NCI-H510A treated with DMSO at 0.1 percent for 48 hours (cell line): ENCODE results near the gene CBY2.
"Not testable (repeated sequence)": the region's sequence is repeated elsewhere in the genome, so short reads cannot be mapped to it uniquely, and the experiment has no call there.

Source experiments
- DNase-seq: peaks from one replicate; lab custom pipeline; 2025; lab: John Stamatoyannopoulos, UW

CBY2 gene

DNA sequence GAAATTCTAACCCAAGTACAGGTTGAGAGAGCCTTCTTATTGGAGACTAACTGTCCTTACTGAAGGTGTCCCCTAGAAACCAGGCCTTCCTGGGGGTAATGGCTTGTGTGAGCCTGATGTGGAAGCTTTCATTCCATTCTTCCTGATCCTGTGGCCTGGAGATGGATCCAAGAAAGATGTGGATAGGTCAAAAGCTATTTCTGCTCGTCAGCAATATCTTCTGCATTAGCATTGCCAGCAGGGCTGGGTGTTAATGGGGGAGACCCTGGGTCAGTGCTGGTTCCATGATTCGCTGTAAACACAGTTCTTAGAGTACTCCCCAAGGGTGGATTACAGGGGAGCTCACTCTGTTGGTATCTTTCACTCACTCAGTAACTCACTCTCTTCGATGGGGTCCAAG, 42.9 kb downstream of the CBY2 start:
- DNase-seq, result no peak

DNA sequence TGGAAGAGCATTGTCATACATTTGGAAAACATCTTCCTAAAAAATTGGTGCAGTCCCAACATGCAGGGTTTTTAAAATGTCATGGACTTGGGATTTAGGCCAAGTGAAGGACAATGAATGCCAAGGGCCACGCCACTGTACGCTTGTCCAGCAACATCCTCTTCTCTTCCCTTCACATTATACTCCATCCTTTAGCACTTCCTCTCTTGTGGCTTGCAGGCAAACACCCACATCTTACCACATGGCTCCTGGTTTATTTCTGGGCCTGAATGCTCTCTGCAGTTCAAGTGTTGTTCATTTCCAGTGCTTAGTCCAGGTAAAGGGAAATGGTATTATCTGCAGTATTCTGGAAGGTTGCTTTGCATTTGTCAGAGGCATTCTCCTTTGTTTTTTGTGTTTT, 45.0 kb downstream of the CBY2 start:
- DNase-seq, result no peak

DNA sequence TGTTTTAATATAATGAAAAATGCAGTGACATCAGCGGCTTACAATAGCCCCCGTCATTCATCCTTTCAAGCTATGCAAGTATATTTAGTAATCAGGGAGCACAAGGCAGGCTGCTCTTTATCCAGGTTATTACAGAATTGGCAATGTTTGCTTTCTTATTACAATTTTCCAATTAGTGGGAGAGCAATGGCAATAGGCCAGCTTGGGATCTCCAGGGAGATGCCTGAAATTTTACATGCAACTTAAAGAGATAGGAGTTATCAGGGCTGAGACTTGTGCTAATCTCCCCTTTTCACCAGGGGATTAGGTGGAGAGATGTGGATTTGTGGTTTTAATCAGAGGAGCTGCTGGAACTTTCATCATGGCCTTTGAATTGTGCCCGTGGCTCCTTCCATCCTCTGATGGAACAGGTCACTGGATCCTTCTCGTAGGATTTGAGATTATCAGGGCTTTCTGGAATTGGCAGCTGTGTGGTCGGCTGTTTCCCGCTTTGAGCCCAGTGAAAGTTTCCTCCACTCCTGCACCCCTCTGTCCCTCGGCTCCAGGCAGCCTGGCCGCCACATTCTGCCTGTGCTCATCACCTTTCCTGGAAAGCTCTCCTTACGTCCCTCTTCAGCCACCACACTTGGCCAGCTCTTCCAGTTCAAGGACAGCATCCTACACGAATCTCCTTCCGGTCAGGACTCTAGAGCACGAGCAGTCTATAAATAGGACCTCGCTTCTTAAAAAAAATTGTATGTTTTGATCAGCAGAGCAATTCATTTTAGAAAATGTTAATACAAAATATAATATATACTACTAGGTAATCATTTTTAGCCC, 47.0 kb downstream of the CBY2 start:
- no peak for DNase-seq

DNA sequence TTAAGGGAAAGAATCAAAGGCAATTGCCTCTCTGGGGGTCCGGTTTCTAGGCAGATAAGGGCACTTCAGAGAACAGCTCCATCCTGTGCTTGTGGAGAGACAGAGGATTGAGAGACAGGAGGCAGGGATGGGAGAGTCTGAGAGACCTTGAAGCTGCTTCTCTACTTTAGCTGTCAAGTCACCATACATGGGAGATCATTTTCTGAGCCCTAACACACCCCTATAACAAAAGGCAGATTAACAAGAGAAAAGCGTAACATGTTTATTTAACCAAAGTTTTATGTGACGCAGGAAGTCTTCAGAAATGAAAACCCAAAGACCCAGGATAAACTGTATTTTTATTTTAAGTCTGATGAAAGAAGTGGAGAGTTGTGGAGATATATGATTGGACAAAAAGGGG, 48.4 kb downstream of the CBY2 start:
- DNase-seq, result no peak

DNA sequence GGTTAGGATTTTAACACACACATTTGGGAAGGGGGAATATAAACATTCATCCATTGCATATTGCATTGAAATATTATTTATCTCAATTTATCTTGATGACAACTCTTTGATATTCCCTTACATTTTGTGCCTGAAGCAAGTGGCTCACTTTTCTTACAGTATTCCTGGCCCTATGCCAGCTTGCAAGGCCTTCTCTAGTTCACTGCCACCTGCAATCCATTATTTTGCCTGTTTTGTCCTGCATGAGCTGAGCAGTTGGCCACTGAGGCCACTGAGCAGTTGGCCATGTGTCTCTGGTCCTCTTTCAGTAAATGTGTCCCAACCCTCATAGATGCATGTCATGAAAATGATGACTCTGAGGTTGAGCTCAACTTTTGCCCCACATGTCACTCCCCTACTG, 49.8 kb downstream of the CBY2 start:
- DNase-seq, result no peak

DNA sequence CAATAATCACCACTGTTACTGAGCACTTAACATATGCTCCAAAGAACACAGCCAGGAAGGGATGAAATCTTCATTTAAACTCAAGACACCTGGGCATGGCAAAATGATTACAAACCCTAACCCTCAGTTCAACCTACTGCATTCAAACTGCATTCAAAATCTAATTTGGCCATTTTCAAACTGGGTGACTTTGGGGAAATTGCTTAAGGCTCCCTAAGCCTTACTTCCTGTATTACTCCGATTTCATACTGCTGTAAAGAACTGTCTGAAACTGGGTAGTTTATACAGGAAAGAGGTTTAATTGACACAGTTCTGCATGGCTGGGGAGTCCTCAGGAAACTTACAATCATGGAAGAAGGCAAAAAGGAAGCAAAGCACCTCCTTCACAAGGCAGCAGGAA, 50.4 kb downstream of the CBY2 start:
- DNase-seq, result no peak

DNA sequence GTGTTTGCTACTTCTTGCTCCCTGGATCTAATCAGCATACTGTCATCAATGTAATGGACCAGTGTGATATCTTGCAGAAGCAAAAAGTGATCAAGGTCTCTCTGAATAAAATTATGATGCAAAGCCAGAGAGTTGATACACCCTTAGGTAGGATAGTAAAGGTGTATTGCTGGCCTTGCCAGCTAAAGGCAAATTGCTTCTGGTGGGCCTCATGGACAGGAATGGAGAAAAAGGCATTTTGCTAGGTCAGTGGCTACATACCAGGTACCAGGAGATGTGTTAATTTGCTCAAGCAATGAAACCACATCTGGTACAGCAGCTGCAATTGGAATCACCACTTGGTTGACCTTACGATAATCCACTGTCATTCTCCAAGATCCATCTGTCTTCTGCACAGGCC, 54.4 kb downstream of the CBY2 start:
- DNase-seq, result not testable (repeated sequence)

DNA sequence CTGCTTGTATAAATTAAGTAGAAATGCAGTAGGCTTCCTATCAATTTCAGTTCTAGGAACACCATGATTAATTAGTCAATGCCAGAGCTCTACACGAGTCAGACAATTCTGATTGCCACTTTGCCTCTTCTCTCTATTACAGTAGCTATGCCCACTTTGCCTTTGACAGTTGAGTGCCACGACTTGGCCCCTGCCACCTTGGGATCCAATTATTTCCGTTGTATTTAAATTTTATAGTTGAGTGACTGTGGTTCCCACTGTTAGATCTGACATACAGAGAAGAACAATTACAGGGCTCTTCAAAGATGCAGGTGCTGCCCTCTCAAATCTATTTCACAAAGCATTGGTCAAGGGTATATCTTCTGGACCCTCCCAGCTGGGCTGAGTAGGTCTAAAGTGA, 55.5 kb downstream of the CBY2 start:
- not testable (repeated sequence) for DNase-seq

DNA sequence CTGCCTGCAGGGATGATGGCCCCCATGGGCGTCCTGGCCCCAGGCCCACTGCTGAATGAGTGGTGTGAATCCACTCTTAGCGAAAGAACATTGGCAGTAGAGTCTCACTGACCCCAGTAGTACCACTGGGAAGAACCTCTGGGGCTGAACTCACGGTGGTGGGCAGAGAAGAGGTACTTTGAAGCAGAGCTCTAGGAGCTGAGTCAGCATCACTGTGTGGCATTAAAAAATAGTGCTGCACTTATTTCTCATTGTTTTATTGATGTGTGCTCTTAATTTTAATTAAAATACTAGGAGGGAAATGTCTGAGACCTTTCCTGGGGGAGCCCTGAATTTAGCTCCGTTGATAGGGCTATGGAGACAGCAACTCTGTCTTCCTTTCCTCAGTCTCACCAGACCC, 61.3 kb downstream of the CBY2 start:
- DNase-seq, result no peak
